HepG2 (cell line): ENCODE data around the gene DMAP1. TPM values are rescaled to one million over a fixed set of nuclear protein-coding genes. Genes with fewer than 3 reads are reported as not detected.
A peak's percentile ranks its signal among the peaks of the same experiment; 100 is the strongest.

Experiments used
- ARID4A ChIP-seq: sonication (generic); formaldehyde crosslinking; IDR thresholded peaks from 2 replicates; pipeline ENCODE4 v1.5.0; 2020; ENCODE audit warnings: mild to moderate bottlenecking, missing genetic modification reagents, borderline replicate concordance
- EZH2 ChIP-seq: conservative IDR thresholded peaks from 2 replicates; pipeline ENCODE4 v1.6.1; 2012; ENCODE audit warnings: mild to moderate bottlenecking, low read depth, low read length, moderate library complexity
- GFI1 ChIP-seq: sonication (generic); formaldehyde crosslinking; IDR thresholded peaks from 2 replicates; pipeline ENCODE4 v1.5.0; 2020; ENCODE audit warnings: missing genetic modification reagents, mild to moderate bottlenecking, borderline replicate concordance
- HNF1B ChIP-seq: sonication (generic); formaldehyde crosslinking; IDR thresholded peaks from 2 replicates; pipeline ENCODE4 v1.5.1; 2020; ENCODE audit warnings: mild to moderate bottlenecking, moderate library complexity, missing genetic modification reagents
- HOXA3 ChIP-seq: sonication (generic); formaldehyde crosslinking; IDR thresholded peaks from 2 replicates; pipeline ENCODE4 v1.5.0; 2020; ENCODE audit warnings: missing genetic modification reagents
- PCBP1 ChIP-seq: fragments of 200-400 bp; formaldehyde crosslinking; IDR thresholded peaks from 2 replicates; pipeline ENCODE4 v1.6.1; 2017; ENCODE audit warnings: mild to moderate bottlenecking, low read depth, low read length, borderline replicate concordance
- PHF21A ChIP-seq: sonication (generic); formaldehyde crosslinking; IDR thresholded peaks from 2 replicates; pipeline ENCODE4 v1.5.0; 2020; ENCODE audit warnings: mild to moderate bottlenecking, missing genetic modification reagents
- RNF2 ChIP-seq: fragments of 450-650 bp; conservative IDR thresholded peaks from 2 replicates; pipeline ENCODE4 v1.6.1; 2016; ENCODE audit warnings: low read depth
- SP4 ChIP-seq: sonication (generic); formaldehyde crosslinking; IDR thresholded peaks from 2 replicates; pipeline ENCODE4 v1.8.1; 2023; ENCODE audit warnings: mild to moderate bottlenecking, missing genetic modification reagents
- THAP9 ChIP-seq: sonication (generic); formaldehyde crosslinking; IDR thresholded peaks from 2 replicates; pipeline ENCODE4; 2020; ENCODE audit warnings: missing genetic modification reagents, mild to moderate bottlenecking, borderline replicate concordance
- TRAFD1 ChIP-seq: sonication (generic); formaldehyde crosslinking; IDR thresholded peaks from 2 replicates; pipeline ENCODE4 v1.5.1; 2020; ENCODE audit warnings: missing genetic modification reagents, mild to moderate bottlenecking, borderline replicate concordance
- ZBTB8A ChIP-seq: sonication (generic); formaldehyde crosslinking; IDR thresholded peaks from 2 replicates; pipeline ENCODE4 v1.4.0; 2020; ENCODE audit warnings: mild to moderate bottlenecking, low read depth, missing genetic modification reagents, borderline replicate concordance
- ZNF230 ChIP-seq: sonication (generic); formaldehyde crosslinking; IDR thresholded peaks from 2 replicates; pipeline ENCODE4 v1.4.0; 2020; ENCODE audit warnings: mild to moderate bottlenecking, missing genetic modification reagents
- ZNF317 ChIP-seq: sonication (generic); formaldehyde crosslinking; IDR thresholded peaks from 2 replicates; pipeline ENCODE4 v1.5.0; 2020; ENCODE audit warnings: mild to moderate bottlenecking, missing genetic modification reagents
- ZNF44 ChIP-seq: sonication (generic); formaldehyde crosslinking; IDR thresholded peaks from 2 replicates; pipeline ENCODE4 v1.5.1; 2020; ENCODE audit warnings: mild to moderate bottlenecking, missing genetic modification reagents
- ZNF546 ChIP-seq: sonication (generic); formaldehyde crosslinking; conservative IDR thresholded peaks from 2 replicates; pipeline ENCODE4 v1.8.1; 2023; ENCODE audit warnings: mild to moderate bottlenecking, missing genetic modification reagents
- ZNF576 ChIP-seq: sonication (generic); formaldehyde crosslinking; IDR thresholded peaks from 2 replicates; pipeline ENCODE4 v1.4.0; 2020; ENCODE audit warnings: mild to moderate bottlenecking, missing genetic modification reagents
- polyA plus RNA-seq, 8 experiments: library from polyadenylated mRNA; depleted of rRNA in 3 of 8; stranded (reverse) in 7 of 8; unstranded in 1 of 8; fragments of >200 nt; fragmentation: Illumina TruSeq in 4 of 8; extraction: Trizol in 4 of 8; gene quantifications; 2 replicates each; pipeline versions ENCODE4 v1.2.1 to v1.2.3, GENCODE V29; 2011 to 2016; ENCODE audit warnings: low read depth in 4 of 8, missing spikeins in 1 of 8, mixed read lengths in 1 of 8; ENCODE audit not compliant: insufficient read depth in 1 of 8
- total RNA-seq, 5 experiments: library from RNA; depleted of rRNA; stranded (reverse); fragments of >200 nt; fragmentation: Illumina TruSeq; extraction: Trizol; gene quantifications; 2 replicates each; pipeline ENCODE4 v1.2.3, GENCODE V29; 2016; ENCODE audit warnings: low read depth in 1 of 5

DMAP1 gene
- total and polyA plus RNA-seq, 2 of the 13 experiments (the other 11 are each of a cell fraction or from before 2014, with no cell fraction given) = 17.6 to 32.7 TPM

- TF ChIP-seq HNF1B (peak; percentile 89), EZH2 (no peak), ZBTB8A (CRISPR knock-in tag) (no peak), ZNF546 (no peak), ZNF317 (CRISPR knock-in tag) (peak; percentile 72), PHF21A (CRISPR knock-in tag) (peak; percentile 40; the same call in 1 of the 2 replicates), ARID4A (CRISPR knock-in tag) (peak; percentile 87), ZNF576 (CRISPR knock-in tag) (peak; percentile 68; the same call in 1 of the 2 replicates), SP4 (CRISPR knock-in tag) (peak; percentile 88), RNF2 (0 out of 2 replicates have a peak, but pooled peaks have one; percentile 41), THAP9 (CRISPR knock-in tag) (peak; percentile 94), ZNF44 (CRISPR knock-in tag) (0 out of 2 replicates have a peak, but pooled peaks have one; percentile 38), PCBP1 (0 out of 2 replicates have a peak, but pooled peaks have one; percentile 67), GFI1 (CRISPR knock-in tag) (peak; percentile 62; the same call in 1 of the 2 replicates), HOXA3 (CRISPR knock-in tag) (peak; percentile 94), TRAFD1 (CRISPR knock-in tag) (no peak), ZNF230 (CRISPR knock-in tag) (peak; percentile 94)
Observed at GRCh38 chr1:44213222-44214112, at the start of gene DMAP1 (continued).
